HG02885 (cell line): ENCODE measurements around the gene SLC45A3.

Experiments
- ATAC-seq: cut with Tn5 transposase; IDR thresholded peaks from one replicate; pipeline ENCODE4 v1.9.1; 2021; ENCODE audit warnings: mild to moderate bottlenecking; ENCODE audit not compliant: unreplicated experiment, poor library complexity

The SLC45A3 gene

DNA sequence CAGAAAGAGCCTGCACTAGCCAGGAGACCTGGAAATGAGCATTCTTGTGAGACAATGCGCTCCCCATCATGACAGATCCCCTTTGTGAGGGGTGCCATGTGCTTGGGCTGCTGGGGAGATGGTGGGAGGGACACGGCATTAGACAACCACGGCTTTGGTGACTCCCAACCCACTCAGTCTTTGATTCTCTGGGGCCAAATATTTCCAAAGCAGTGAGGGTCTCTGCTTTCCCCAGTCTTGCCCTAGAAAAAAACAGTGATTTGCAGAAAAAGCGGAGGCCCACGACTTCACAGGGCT, 10.2 kb downstream of the SLC45A3 start:
- no peak for ATAC-seq

DNA sequence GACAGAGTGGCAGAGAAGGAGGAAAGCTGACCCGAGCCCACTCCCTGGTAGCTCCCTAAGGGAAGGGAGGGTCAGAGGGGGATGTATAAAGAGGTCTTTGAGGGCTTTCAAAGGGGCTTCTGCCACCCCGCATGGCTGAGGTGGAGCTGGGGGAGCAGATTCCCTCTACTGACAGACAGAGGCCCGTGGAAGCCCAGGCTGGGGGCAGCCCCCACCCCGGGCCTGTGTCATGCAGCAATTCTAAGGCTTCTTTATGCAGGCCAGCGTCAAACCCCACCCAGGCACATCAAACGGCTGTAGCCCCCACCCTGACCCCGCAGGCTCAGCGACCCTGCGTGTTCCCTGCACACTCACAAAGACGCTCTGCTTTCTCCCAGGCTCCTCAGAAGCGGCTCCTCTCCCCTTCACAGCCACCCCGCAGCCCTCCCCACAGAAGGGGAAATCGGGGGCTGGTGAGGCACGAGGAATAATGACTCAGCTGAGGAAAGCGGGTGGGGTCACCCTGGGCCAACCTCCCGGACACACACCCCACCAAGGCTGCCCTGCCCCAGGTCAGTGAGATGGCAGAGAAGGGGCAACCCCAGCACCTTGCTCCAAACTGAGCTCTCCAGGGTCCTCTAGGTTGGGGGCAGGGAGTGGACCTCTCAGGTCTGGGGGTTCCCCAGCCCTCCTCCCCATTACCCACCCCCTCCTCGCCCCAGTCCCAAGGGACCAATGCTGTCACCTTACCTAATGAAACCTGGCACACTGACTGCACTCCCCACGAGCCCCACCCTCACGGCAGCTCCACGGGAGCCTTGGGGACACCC, 10.8 kb downstream of the SLC45A3 start:
- peak; percentile 34 for ATAC-seq

- peak; percentile 50 for ATAC-seq
These were observed 11.4 kb downstream of the SLC45A3 start for GRCh38 chr1:205668951-205669340.

DNA sequence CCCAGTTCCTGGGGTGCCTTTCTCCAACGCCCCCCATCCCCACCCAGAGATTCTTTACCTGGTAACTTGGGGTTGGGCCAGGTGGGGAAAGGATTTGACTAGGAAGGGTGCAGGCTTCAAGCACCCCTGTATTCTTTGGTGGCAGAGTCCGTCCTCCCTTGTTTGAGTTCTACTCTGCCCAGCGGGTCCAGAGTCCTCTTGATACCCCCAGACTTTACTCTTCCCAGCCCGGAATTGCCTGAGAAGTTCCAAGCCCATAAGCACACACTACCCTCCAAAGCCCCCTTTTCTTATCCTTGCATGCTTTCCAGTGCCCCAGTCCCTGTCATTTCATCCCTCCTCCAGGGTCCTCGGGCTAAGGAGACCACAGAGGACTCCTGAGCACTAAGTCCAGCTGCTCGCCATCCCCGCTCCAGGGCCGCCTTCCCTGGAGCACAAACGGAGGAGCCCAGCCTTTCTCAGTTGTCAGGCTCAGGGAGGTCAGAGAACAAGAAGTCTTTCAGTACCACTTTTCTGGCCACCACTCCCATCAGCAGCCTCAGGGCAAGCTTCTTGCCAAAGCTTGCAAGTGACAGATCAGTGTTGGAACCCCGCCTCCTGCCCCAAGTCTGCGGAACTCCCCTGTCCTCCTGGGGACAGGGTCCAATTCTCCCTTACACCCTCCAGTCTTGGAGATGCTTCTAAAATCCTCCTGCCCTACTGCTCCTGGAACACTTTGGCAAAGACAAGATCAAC, 12.2 kb downstream of the SLC45A3 start:
- ATAC-seq, result no peak

DNA sequence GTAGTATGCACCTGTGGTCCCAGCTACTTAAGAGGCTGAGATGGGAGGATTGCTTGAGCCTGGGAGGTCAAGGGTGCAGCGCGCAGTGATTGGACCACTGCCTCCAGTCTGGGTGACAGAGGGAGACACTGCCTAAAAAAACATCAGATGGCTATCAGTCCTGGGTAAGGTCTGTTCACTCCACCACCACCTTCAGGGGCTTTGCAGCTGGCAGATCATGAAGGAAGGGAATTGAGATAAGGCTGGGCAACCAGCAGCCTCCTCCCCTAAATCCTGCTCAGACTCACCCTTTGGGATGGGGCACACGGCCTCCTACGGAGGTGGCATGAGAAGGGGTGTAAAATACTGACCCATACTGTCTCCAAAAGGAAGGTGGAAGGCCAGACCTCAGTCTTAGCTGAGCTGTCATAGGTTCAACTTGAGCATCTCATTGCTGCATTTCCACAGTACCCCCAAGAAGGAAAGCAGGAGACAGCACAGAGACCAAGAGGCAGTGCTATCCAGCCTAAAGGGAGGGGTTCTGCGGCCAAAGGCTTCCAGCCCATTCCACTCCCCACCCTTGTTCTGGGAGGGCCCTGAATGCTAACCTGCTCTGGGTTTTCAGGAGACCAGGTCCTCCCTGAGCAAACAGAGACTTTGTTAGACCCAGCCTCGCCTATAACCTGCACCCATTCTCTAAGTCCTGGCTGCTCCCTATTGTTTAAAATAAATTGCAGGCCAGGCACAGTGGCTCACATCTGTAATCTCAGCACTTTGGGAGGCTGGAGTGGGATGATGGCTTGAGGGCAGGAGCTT, 13.7 kb downstream of the SLC45A3 start:
- no peak for ATAC-seq

DNA sequence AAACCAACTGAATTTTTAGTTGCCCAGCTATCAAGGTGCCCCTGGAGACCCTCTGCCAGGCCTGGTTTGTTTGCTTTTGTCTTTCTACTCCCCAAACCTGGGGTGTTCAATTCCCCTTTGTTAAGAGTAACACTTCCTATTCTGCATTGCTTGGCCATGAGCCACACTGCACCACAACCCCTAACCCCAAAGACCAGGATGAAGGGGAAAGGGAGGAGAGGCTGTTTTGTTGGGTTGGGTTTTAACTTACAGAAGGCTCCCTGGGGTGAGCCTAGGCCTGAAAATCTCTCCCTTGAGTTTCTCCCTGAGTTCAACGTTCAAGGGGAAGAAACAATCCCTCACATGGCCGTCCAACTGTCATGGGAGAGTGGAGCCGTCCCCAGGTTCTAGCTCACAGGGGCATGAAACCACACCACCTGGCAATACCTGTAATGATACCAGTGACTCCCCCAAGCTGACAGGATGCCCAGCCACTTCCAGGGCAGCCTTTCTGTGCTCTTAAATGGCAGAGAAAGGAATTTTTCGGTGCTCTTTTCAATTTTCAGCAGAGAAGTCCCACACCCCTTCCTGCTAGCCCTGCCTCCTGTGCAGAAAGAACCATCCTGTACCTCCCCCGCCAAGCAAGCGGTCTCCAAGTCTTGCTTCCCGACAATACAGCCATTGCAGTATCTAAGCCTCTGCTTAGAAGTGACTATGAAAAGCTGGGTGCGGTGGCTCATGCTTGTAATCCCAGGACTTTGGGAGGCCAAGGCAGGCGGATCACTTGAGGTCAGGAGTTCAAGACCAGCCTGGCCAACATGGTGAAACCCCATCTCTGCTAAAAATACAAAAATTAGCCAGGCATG, 14.9 kb downstream of the SLC45A3 start:
- ATAC-seq, result no peak

GRCh38 chr1:205664399-205665017, 15.8 kb downstream of the SLC45A3 start:
- ATAC-seq, result no peak

DNA sequence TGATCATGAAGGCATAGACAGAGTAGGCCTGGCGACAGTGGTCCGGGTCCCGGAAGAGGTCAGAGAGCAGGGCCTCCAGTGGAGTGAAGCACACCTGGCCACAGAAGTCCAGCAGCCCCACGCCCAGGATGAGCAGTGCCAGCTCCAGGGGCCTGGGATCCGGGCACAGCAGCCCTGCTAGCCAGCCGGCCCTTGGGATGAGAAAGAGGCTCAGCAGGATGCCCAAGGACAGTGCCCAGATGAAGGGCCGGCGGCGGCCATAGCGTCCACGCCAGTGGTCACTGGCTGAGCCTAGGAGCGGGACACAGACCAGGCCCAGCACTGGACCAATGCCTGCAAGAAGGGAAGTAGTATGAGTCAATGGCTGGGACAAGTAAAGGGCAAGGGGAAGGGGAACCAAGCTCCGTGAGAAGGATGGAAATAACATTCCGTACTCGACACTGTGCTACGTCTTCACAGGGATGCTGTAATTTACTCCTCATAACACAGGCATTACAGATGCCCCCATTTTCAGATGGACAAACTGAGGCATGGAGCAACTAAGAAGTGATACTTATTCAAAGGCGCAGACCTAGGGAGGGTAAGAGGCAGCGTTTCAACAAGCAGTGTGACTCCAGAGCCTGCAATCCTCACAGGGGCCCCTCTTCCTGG, 16.9 kb downstream of the SLC45A3 start:
- ATAC-seq, result no peak

- no peak for ATAC-seq
These were observed 17.5 kb downstream of the SLC45A3 start for GRCh38 chr1:205662791-205663190.

GRCh38 chr1:205662135-205662738, 18.1 kb downstream of the SLC45A3 start:
- no peak for ATAC-seq

- no peak for ATAC-seq
These were observed 18.7 kb downstream of the SLC45A3 start for GRCh38 chr1:205661429-205662134.

- no peak for ATAC-seq
These were observed 19.9 kb downstream of the SLC45A3 start for GRCh38 chr1:205660361-205660760.

- ATAC-seq, result peak; percentile 58
These were observed 21.2 kb downstream of the SLC45A3 start for GRCh38 chr1:205658943-205659581.

DNA sequence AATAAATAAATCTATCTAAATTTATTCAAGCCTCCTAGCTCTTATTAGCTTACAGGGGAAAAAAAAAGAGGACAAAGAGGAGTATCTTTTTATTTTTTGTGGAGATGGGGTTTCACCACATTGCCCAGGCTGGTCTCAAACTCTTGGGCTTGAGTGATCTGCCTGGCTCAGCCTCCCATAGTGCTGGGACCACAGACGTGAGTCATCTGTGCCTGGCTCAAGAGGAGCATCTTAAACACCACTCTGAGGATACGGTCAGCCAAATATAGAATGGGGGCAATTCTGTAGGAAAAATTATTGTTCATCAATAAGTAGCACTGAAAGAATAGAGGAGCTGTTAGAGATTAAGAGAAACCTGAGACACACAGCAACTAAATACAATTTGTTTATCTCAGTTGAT, 24.1 kb downstream of the SLC45A3 start:
- ATAC-seq, result no peak

DNA sequence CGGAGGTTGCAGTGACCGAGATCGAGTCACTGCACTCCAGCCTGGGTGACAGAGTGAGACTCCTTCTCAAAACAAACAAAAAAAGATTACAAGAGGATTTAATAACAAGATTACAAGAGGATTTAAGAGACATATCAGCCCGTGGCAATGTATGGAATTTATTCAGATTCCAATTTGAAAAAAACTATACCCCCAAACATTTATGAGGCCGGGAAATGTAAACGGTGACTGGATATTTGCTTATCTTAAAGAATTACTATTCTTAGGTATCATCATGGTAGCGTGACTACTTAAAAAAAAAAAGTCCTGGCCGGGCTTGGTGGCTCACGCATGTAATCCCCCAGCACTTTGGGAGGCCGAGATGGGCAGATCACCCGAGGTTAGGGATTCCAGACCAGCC, 27.3 kb downstream of the SLC45A3 start:
- ATAC-seq, result no peak

DNA sequence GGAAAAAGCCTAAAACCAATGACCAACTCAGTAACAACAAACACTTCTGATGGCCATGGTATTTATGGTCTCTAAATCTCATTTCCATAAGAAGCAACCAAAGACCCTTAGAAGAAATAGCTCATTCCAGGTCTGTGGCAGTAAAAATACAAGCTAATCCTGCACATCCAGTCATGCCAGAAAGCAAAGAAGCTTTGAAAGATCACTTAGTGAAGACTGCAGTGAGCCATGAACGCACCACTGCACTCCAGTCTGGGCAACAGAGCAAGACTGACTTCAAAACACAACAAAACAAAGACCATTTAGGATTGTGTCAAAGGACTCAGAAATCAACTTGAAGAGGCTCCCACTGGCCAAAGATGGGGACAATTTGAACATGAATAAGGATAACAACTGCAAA, 30.1 kb downstream of the SLC45A3 start:
- ATAC-seq, result no peak

DNA sequence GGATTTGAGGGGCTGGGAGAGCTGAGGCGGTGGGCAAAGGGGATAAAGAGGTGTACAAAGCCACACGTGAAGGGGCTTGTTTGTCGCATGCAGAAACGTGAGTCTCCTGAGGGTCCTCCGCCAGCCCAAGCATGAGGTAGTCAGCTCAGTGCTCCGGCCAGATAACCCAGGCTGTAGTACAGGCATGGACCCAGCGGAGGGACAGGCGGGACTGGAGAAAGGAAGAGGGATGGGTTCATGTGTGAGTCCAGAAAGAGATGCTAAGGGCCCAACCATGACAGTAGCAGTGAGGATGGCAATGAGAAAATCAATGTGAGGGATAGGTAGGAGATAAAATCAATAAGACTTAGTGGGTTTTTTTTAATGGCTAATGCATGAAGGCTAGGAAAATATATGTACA, 34.8 kb downstream of the SLC45A3 start:
- no peak for ATAC-seq
